ENCODE measurements around the gene CFAP46.

DNA sequence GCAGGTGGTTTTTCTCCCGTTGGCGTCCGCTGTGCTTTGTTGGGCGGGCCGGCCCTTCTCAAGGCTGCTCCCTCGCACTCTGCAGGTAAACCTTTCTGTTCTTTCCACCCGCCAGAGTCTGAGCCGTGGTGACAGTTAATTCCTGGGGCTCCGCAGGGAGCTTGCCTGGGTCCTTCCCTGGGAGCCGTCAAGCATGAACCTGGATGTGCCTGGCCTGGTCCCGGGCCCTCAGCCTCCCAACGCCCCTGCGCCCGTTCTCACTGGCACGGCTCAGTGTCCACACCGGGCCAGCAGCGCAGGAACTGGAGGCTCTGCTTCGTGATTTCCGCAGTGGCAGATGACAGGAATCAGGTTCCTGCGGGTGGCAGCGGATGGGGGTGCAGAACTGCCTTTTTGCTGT, 145.5 kb downstream of the CFAP46 start:
- TF ChIP-seq, protein P1, sequence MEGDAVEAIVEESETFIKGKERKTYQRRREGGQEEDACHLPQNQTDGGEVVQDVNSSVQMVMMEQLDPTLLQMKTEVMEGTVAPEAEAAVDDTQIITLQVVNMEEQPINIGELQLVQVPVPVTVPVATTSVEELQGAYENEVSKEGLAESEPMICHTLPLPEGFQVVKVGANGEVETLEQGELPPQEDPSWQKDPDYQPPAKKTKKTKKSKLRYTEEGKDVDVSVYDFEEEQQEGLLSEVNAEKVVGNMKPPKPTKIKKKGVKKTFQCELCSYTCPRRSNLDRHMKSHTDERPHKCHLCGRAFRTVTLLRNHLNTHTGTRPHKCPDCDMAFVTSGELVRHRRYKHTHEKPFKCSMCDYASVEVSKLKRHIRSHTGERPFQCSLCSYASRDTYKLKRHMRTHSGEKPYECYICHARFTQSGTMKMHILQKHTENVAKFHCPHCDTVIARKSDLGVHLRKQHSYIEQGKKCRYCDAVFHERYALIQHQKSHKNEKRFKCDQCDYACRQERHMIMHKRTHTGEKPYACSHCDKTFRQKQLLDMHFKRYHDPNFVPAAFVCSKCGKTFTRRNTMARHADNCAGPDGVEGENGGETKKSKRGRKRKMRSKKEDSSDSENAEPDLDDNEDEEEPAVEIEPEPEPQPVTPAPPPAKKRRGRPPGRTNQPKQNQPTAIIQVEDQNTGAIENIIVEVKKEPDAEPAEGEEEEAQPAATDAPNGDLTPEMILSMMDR (IDR thresholded peaks at IDR 0.05) = no peak
- no peak for TF ChIP-seq POLR2A (IDR thresholded peaks at IDR 0.05)

Measured in adrenal gland (tissue), 5 donors.